RWPE2 (cell line): Measurements from ENCODE around the gene CACHD1.

Source experiments
- ATAC-seq: fragments of 200-7000 bp; cut with Tn5 transposase; 3 replicates; pipeline ENCODE4 v1.9.1; 2021; ENCODE audit warnings: low read depth
- DNase-seq: peaks from one replicate; pipeline ENCODE4 v3.0.0-alpha.2; 2020; ENCODE audit warnings: low spot score
- H3K27ac ChIP-seq: fragments of 450-650 bp; 2 replicates; pipeline ENCODE4 v1.5.1; 2017; ENCODE audit warnings: mild to moderate bottlenecking; ENCODE audit not compliant: poor library complexity, severe bottlenecking
- H3K27me3 ChIP-seq: fragments of 250-450 bp; sonication (Bioruptor Pico); 2 replicates; pipeline ENCODE4 v1.5.1; 2021; ENCODE audit warnings: mild to moderate bottlenecking, moderate library complexity; ENCODE audit not compliant: insufficient read depth, poor library complexity, severe bottlenecking
- H3K36me3 ChIP-seq: fragments of 250-450 bp; sonication (Bioruptor Pico); 2 replicates; pipeline ENCODE4 v1.5.1; 2020; ENCODE audit warnings: low read depth, mild to moderate bottlenecking, moderate library complexity
- H3K4me1 ChIP-seq: fragments of 250-450 bp; sonication (Bioruptor Pico); 2 replicates; pipeline ENCODE4 v1.5.1; 2021; ENCODE audit warnings: mild to moderate bottlenecking, moderate library complexity; ENCODE audit not compliant: insufficient read depth, poor library complexity, severe bottlenecking
- H3K4me3 ChIP-seq: fragments of 250-450 bp; sonication (Bioruptor Pico); 2 replicates; pipeline ENCODE4 v1.5.1; 2021; ENCODE audit warnings: mild to moderate bottlenecking, moderate library complexity; ENCODE audit not compliant: severe bottlenecking
- H3K9me3 ChIP-seq: fragments of 250-450 bp; sonication (Bioruptor Pico); 2 replicates; pipeline ENCODE4 v1.5.1; 2021; ENCODE audit warnings: mild to moderate bottlenecking, moderate library complexity; ENCODE audit not compliant: severe bottlenecking
- TF ChIP-seq, protein P1 (sequence below): fragments of 450-650 bp; IDR thresholded peaks from one replicate; pipeline ENCODE4 v1.5.1; 2017; ENCODE audit warnings: mild to moderate bottlenecking, moderate library complexity; ENCODE audit not compliant: poor library complexity, severe bottlenecking

The CACHD1 gene

DNA sequence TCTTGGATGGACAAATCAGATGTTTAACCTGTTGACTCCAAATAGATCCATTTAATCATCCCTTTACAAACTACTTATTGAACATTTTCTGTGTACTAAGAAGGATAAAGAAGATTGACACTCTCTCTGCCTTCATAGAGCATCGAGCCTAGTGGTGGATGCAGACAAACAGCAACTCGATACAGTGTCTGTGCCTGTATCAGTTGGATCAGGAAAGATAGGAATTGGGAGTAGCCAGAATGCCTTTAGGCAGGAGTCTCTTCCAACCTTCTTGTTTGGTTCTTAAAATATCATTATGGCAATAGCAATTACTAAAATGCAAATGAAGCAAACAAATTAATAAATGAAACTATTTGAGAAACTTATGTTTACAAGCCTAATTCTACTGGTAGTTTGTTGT, 185.9 kb downstream of the CACHD1 start:
- TF ChIP-seq, protein P1, sequence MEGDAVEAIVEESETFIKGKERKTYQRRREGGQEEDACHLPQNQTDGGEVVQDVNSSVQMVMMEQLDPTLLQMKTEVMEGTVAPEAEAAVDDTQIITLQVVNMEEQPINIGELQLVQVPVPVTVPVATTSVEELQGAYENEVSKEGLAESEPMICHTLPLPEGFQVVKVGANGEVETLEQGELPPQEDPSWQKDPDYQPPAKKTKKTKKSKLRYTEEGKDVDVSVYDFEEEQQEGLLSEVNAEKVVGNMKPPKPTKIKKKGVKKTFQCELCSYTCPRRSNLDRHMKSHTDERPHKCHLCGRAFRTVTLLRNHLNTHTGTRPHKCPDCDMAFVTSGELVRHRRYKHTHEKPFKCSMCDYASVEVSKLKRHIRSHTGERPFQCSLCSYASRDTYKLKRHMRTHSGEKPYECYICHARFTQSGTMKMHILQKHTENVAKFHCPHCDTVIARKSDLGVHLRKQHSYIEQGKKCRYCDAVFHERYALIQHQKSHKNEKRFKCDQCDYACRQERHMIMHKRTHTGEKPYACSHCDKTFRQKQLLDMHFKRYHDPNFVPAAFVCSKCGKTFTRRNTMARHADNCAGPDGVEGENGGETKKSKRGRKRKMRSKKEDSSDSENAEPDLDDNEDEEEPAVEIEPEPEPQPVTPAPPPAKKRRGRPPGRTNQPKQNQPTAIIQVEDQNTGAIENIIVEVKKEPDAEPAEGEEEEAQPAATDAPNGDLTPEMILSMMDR = no peak
- Histone ChIP-seq H3K27ac (no peak overlapping the region), H3K36me3 (no peaks in the 10 kb centered on the region), H3K27me3 (no peaks in the 10 kb centered on the region), H3K4me1 (no peaks in the 10 kb centered on the region), H3K4me3 (no peak overlapping the region), H3K9me3 (no peaks in the 10 kb centered on the region)
- no peak for DNase-seq
- ATAC-seq = no peak

DNA sequence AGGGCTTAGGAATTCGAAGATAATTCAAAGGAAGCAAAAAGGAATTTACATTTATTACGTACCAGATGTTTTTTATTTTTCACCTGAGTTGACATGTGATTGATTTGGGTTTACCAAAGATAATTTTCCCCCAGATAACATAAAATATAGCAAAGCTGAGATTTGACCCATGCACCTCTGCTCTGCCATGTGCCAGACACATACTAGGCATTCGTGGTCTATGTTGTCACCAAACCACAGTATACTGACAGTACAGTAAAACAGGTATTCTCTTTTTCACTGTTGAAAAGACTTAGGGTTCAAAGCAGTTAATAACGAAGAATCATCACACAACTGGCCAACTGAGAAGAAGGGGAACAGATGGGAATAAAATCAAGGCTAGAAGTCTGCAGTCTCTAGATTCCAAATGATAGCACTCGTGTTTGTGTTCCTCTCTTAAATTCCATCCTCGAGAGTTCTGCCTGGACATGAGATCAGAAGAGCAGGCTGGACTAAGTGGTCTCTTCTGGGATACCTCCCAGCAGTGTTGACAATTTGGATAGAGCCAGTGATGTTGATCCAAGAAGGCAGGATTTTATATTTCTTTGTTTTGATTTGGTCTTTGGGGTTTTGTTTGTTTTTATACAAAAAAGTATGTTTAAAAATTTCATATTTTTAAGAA, 189.7 kb downstream of the CACHD1 start:
- DNase-seq (no peak), ATAC-seq (no peak)
- no peaks in the 10 kb centered on the region for H3K9me3 ChIP-seq
- no peak overlapping the region for H3K4me3 ChIP-seq
- no peaks in the 10 kb centered on the region for H3K4me1 ChIP-seq
- H3K36me3 ChIP-seq = no peaks in the 10 kb centered on the region
- no peaks in the 10 kb centered on the region for H3K27me3 ChIP-seq
- no peak overlapping the region for H3K27ac ChIP-seq
- TF ChIP-seq, protein P1 = no peak

DNA sequence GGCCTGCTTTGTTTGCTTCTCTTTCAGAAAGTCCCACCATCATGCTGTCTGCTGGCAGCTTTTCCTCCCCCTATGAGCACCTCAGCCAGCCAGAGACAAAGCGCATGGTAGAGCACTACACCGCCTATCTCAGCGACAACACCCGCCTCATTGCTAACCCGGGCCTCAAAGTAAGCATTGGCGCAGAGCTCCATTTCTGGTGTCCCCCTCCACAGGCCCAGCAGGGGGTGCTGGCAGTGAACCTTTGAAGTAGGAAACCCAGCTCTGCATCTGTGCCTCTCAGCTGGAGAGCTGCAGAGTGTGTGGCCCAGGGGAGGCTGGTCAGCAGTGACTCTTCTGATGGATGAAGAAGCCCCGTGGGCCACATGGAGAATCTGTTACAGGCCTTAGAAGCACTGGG, 193.7 kb downstream of the CACHD1 start:
- no peak overlapping the region for H3K4me3 ChIP-seq
- DNase-seq (no peak), ATAC-seq (no peak)
- H3K36me3 ChIP-seq = no peaks in the 10 kb centered on the region
- no peaks in the 10 kb centered on the region for H3K27me3 ChIP-seq
- H3K27ac ChIP-seq = no peak overlapping the region
- TF ChIP-seq, protein P1 = no peak
- no peaks in the 10 kb centered on the region for H3K9me3 ChIP-seq
- no peaks in the 10 kb centered on the region for H3K4me1 ChIP-seq

DNA sequence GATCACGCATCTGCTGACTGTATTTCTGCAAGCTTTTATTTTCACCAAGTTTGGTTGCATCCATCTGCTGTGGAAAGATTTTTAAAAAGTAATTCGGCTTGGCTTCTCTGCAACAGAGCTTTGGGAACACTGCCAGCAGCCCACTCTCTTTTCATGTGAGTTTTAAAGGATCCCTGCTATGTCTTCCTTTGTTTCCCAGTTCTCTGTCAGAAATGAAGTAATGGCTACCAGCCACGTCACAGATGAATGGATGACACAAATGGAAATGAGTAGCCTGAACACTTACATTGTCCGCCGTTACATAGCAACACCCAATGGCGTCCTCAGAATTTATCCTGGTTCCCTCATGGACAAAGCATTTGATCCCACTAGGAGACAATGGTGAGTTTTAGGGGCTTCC, 194.4 kb downstream of the CACHD1 start:
- H3K27me3 ChIP-seq = no peaks in the 10 kb centered on the region

More for the DNA sequence above, 194.4 kb downstream of the CACHD1 start:
- TF ChIP-seq, protein P1 = no peak
- no peak for DNase-seq
- H3K4me3 ChIP-seq = no peak overlapping the region
- H3K27ac ChIP-seq = no peak overlapping the region
- H3K4me1 ChIP-seq = no peaks in the 10 kb centered on the region
- ATAC-seq = no peak
- H3K9me3 ChIP-seq = no peaks in the 10 kb centered on the region
- H3K36me3 ChIP-seq = no peaks in the 10 kb centered on the region
